Peyer's patch (tissue), 4 donors: Measurements from ENCODE around the gene NR2F2. TPM values are rescaled to one million over a fixed set of nuclear protein-coding genes. Genes with fewer than 3 reads are reported as not detected.
A peak's percentile ranks its signal among the peaks of the same experiment; 100 is the strongest.

Experiments used
- DNase-seq, 3 donors: peaks; one replicate each; pipeline ENCODE4 v3.0.0-alpha.2; 2017 to 2019
- H3K27ac ChIP-seq, 4 donors: fragments of 200-600 bp; sonication (generic); one replicate each; pipeline ENCODE4 v1.5.1; 2016 to 2019
- H3K27me3 ChIP-seq, 2 donors: fragments of 200-600 bp; sonication (generic); one replicate each; pipeline ENCODE4 v1.5.1; 2019
- H3K36me3 ChIP-seq, 3 donors: fragments of 200-600 bp; sonication (generic); one replicate each; pipeline ENCODE4 v1.5.1; 2016 to 2019
- H3K4me1 ChIP-seq, 4 donors: fragments of 200-600 bp; sonication (generic); one replicate each; pipeline ENCODE4 v1.5.1; 2016 to 2019
- H3K4me3 ChIP-seq, 4 donors: fragments of 200-600 bp; sonication (generic); 1 replicate in 3 of 4; 2 replicates in 1 of 4; pipeline ENCODE4 v1.5.1; 2016 to 2019; ENCODE audit warnings: mild to moderate bottlenecking in 1 of 4
- H3K9me3 ChIP-seq, 4 donors: fragments of 200-600 bp; sonication (generic); one replicate each; pipeline ENCODE4 v1.5.1; 2016 to 2019; ENCODE audit warnings: mild to moderate bottlenecking in 1 of 4
- POLR2A ChIP-seq, 2 donors: fragments of 450-650 bp; IDR thresholded peaks; one replicate each; pipeline ENCODE4 v1.5.1; 2017; ENCODE audit warnings: antibody characterized with exemption in 2 of 2, mild to moderate bottlenecking in 2 of 2, moderate library complexity in 2 of 2
- total RNA-seq, 4 donors: library from RNA; depleted of rRNA; stranded (reverse); fragments of >200 nt; gene quantifications; one replicate each; pipeline ENCODE4 v1.1.0, GENCODE V29; 2016
- TF ChIP-seq, protein P1 (sequence below), 6 experiments: fragments of 450-650 bp in 4 of 6; fragments of 200-600 bp in 2 of 6; sonication (generic) in 1 of 6; IDR thresholded peaks; one replicate each; pipeline ENCODE4 v1.5.1; 2017 to 2019; ENCODE audit warnings: antibody characterized with exemption in 6 of 6, mild to moderate bottlenecking in 3 of 6, moderate library complexity in 1 of 6

NR2F2 gene
- total RNA-seq, 4 donors from 2014 or later, result 7.9 to 20.9 (median 15.3) TPM

DNA sequence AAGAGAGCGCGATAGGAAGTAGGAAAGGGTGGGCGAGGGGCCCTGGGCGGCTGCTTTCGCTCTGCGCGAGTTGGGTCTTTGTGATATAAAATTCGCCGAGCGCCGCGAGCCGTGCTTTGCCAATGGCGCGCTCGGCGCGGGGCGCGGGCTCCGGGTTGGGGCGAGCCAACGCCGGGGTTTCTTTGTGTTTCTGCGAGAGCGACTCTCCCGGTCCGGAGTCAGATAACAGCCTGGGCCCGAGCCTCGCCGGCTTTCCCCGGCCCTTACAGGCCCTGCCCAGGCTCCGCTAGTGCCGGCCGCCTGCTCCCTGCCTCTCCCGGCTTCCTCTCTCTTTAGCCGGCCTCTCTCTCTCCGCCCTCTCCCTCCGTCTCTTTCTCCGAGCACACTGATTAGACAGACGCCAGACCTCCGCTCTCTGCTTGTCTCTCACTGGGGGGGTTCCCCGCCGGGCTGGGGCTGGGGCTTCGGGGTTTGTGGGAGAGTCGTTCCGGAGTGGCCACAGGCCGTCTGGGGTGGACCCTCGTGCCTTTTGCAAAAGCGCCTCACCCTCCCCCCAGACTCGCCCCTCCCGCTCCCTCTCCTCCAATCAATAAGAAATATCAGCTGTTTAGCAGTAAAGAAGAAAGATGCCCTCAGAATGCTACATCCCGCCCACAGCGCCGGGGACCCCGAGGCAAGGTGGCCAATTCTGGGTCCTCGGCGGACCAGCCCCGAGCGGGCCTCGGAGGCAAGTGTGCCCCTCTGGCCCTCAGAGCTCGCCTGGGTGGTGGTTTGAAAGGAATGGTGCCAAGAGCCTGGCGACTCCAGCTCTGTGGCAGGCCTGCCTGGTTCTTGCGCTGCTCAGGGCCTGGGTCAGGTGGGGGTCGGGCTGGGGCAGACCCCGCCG lies 2.9 kb downstream of the NR2F2 start:
- H3K9me3 ChIP-seq, result no peaks in the 10 kb centered on the region
- peaks cover 0 to 21% (median 0%) of the 10 kb centered on the region in 4 donors for H3K4me1 ChIP-seq
- no peak for DNase-seq
- peaks cover 0 to 10% (median 0%) of the 10 kb centered on the region in 3 donors for H3K36me3 ChIP-seq
- H3K27me3 ChIP-seq, result no peaks in the 10 kb centered on the region
- H3K4me3 ChIP-seq, result peak overlapping the region; percentile 43 to 85 (median 67)
- TF ChIP-seq, protein P1, sequence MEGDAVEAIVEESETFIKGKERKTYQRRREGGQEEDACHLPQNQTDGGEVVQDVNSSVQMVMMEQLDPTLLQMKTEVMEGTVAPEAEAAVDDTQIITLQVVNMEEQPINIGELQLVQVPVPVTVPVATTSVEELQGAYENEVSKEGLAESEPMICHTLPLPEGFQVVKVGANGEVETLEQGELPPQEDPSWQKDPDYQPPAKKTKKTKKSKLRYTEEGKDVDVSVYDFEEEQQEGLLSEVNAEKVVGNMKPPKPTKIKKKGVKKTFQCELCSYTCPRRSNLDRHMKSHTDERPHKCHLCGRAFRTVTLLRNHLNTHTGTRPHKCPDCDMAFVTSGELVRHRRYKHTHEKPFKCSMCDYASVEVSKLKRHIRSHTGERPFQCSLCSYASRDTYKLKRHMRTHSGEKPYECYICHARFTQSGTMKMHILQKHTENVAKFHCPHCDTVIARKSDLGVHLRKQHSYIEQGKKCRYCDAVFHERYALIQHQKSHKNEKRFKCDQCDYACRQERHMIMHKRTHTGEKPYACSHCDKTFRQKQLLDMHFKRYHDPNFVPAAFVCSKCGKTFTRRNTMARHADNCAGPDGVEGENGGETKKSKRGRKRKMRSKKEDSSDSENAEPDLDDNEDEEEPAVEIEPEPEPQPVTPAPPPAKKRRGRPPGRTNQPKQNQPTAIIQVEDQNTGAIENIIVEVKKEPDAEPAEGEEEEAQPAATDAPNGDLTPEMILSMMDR (IDR thresholded peaks at IDR 0.05), result no peak
- no peak for TF ChIP-seq POLR2A (IDR thresholded peaks at IDR 0.05)
- H3K27ac ChIP-seq, result peak overlapping the region; percentile 63 to 95 (median 79)

- no peaks in the 10 kb centered on the region for H3K9me3 ChIP-seq
- no peak for DNase-seq
- H3K27me3 ChIP-seq, result no peaks in the 10 kb centered on the region
- TF ChIP-seq POLR2A (IDR thresholded peaks at IDR 0.05), result no peak
- TF ChIP-seq, protein P1 (IDR thresholded peaks at IDR 0.05), result no peak
- peak overlapping the region; percentile 43 to 85 (median 67) for H3K4me3 ChIP-seq
- peak overlapping the region; percentile 63 to 95 (median 79) for H3K27ac ChIP-seq
- H3K36me3 ChIP-seq, result peaks cover 0 to 10% (median 0%) of the 10 kb centered on the region in 3 donors
- peaks cover 0 to 21% (median 0%) of the 10 kb centered on the region in 4 donors for H3K4me1 ChIP-seq
Observed at GRCh38 chr15:96334017-96334704, 3.7 kb downstream of the NR2F2 start.

- H3K9me3 ChIP-seq, result no peaks in the 10 kb centered on the region
- H3K27ac ChIP-seq, result peak overlapping the region; percentile 63 to 95 (median 79)
- H3K4me1 ChIP-seq, result peaks cover 0 to 16% (median 0%) of the 10 kb centered on the region in 4 donors
- peaks cover 0 to 10% (median 0%) of the 10 kb centered on the region in 3 donors for H3K36me3 ChIP-seq
- TF ChIP-seq, protein P1 (IDR thresholded peaks at IDR 0.05), result no peak
- TF ChIP-seq POLR2A (IDR thresholded peaks at IDR 0.05), result no peak
- H3K27me3 ChIP-seq, result no peaks in the 10 kb centered on the region
- DNase-seq, result no peak
- H3K4me3 ChIP-seq, result peak overlapping the region; percentile 43 to 85 (median 67)
Observed at GRCh38 chr15:96334705-96335410, 4.4 kb downstream of the NR2F2 start.

GRCh38 chr15:96335411-96336024 lies 5.0 kb downstream of the NR2F2 start:
- H3K4me1 ChIP-seq, result peaks cover 0 to 16% (median 0%) of the 10 kb centered on the region in 4 donors
- DNase-seq, result no peak
- H3K4me3 ChIP-seq, result peak overlapping the region; percentile 43 to 85 (median 67)
- H3K27ac ChIP-seq, result peak overlapping the region; percentile 63 to 95 (median 79)
- TF ChIP-seq, protein P1 (IDR thresholded peaks at IDR 0.05), result no peak
- no peak for TF ChIP-seq POLR2A (IDR thresholded peaks at IDR 0.05)
- no peaks in the 10 kb centered on the region for H3K9me3 ChIP-seq
- no peaks in the 10 kb centered on the region for H3K27me3 ChIP-seq
- H3K36me3 ChIP-seq, result peaks cover 0 to 10% (median 0%) of the 10 kb centered on the region in 3 donors
